OCI-LY7 (cell line): ENCODE results near the gene ADCY1. TPM values are rescaled to one million over a fixed set of nuclear protein-coding genes. Genes with fewer than 3 reads are reported as not detected.
A peak's percentile ranks its signal among the peaks of the same experiment; 100 is the strongest.
"Not testable (repeated sequence)": the region's sequence is repeated elsewhere in the genome, so short reads cannot be mapped to it uniquely, and the experiment has no call there.

Source experiments
- BruUV-seq: library from RNA; stranded (reverse); fragments of 400-500 nt; replicated peaks from 2 replicates; lab custom pipeline; 2021; lab: Mats Ljungman, UMichigan
- CTCF ChIA-PET: fragments of 300-600 bp; sonication (Branson Sonifier 250); formaldehyde crosslinking; loops from one replicate; lab custom pipeline; 2022; ENCODE audit warnings: antibody characterized with exemption; ENCODE audit not compliant: unreplicated experiment; lab: Charles Lee
- POLR2A ChIA-PET: fragments of 300-600 bp; sonication (Branson Sonifier 250); formaldehyde crosslinking; loops from one replicate; lab custom pipeline; 2022; ENCODE audit warnings: antibody characterized with exemption; lab: Charles Lee
- DNase-seq: peaks from one replicate; pipeline ENCODE4 v3.0.0-alpha.2; 2015; ENCODE audit warnings: low spot score
- H2AFZ ChIP-seq: fragments of 200-600 bp; sonication (generic), shearing (Covaris generic); 2 replicates; pipeline ENCODE4 v1.6.1; 2014; ENCODE audit warnings: mild to moderate bottlenecking, antibody characterized with exemption, low read length, moderate library complexity
- H3K27ac ChIP-seq: fragments of 200-600 bp; sonication (generic); 2 replicates; pipeline ENCODE4 v1.5.1; 2014; ENCODE audit warnings: mixed run types, low read depth, mild to moderate bottlenecking, moderate library complexity, low read length, inconsistent platforms; ENCODE audit not compliant: poor library complexity, severe bottlenecking
- H3K36me3 ChIP-seq: fragments of 200-600 bp; sonication (generic); 2 replicates; pipeline ENCODE4 v1.6.1; 2014; ENCODE audit warnings: mild to moderate bottlenecking, antibody characterized with exemption, low read length, moderate library complexity, mixed read lengths; ENCODE audit not compliant: insufficient read depth
- H3K4me1 ChIP-seq: fragments of 200-600 bp; sonication (generic); 2 replicates; pipeline ENCODE4 v1.5.1; 2014; ENCODE audit warnings: mild to moderate bottlenecking, low read length; ENCODE audit not compliant: insufficient read depth, poor library complexity, severe bottlenecking
- H3K4me2 ChIP-seq: fragments of 200-600 bp; sonication (generic); 2 replicates; pipeline ENCODE4 v1.6.1; 2014; ENCODE audit warnings: mild to moderate bottlenecking, low read length
- H3K4me3 ChIP-seq: fragments of 200-600 bp; sonication (generic); 2 replicates; pipeline ENCODE4 v1.5.1; 2014; ENCODE audit warnings: mild to moderate bottlenecking, low read depth, low read length; ENCODE audit not compliant: poor library complexity, severe bottlenecking
- H3K79me2 ChIP-seq: fragments of 200-600 bp; sonication (generic); 2 replicates; pipeline ENCODE4 v1.6.1; 2016; ENCODE audit warnings: low read depth, mild to moderate bottlenecking, low read length, moderate library complexity, mixed read lengths; ENCODE audit not compliant: insufficient read depth
- H3K9me2 ChIP-seq: fragments of 200-600 bp; sonication (generic); 2 replicates; pipeline ENCODE4 v1.6.1; 2016; ENCODE audit warnings: mild to moderate bottlenecking, low read length, mixed read lengths; ENCODE audit not compliant: insufficient read depth
- H3K9me3 ChIP-seq: fragments of 200-600 bp; sonication (generic); 2 replicates; pipeline ENCODE4 v1.6.1; 2014; ENCODE audit warnings: mild to moderate bottlenecking, mixed run types, low read length, mixed read lengths
- H4K20me1 ChIP-seq: fragments of 200-600 bp; sonication (generic); 2 replicates; pipeline ENCODE4 v1.6.1; 2014; ENCODE audit warnings: mild to moderate bottlenecking, antibody characterized with exemption, low read length, moderate library complexity, mixed read lengths; ENCODE audit not compliant: insufficient read depth
- intact Hi-C: fragments of 100-400 bp; cut with micrococcal nuclease; formaldehyde crosslinking; loops from one replicate; pipeline ENCODE4 v1.10.0; 2022; ENCODE audit not compliant: unreplicated experiment
- total RNA-seq, 2 experiments: library from RNA; depleted of rRNA in 1 of 2; stranded (reverse); fragments of >200 nt in 1 of 2; shearing (Covaris generic) in 1 of 2; gene quantifications; 2 replicates each; pipeline ENCODE4 v1.2.3, GENCODE V29; 2014 to 2022

Gene ADCY1
- total RNA-seq, 2 experiments from 2014 or later, result 0.13 TPM; not detected in 1

GRCh38 chr7:45761545-45762205, 187.5 kb downstream of the ADCY1 start:
- BruUV-seq, result not testable (repeated sequence)

GRCh38 chr7:45762225-45762994, 188.2 kb downstream of the ADCY1 start:
- H3K4me2 ChIP-seq, result 0 out of 2 replicates have a peak overlapping the region, but pooled peaks have one; percentile 1
- H4K20me1 ChIP-seq, DNase-seq, H2AFZ ChIP-seq, H3K9me3 ChIP-seq, BruUV-seq, POLR2A ChIA-PET, H3K4me3 ChIP-seq, H3K4me1 ChIP-seq, CTCF ChIA-PET, H3K27ac ChIP-seq, H3K9me2 ChIP-seq: not testable (repeated sequence)
- intact Hi-C loops, result loop anchor here (5.0 to 10.0 kb wide), 2 partner anchors 90 to 788 kb away; partner anchors contain the start of gene MYO1G
- H3K79me2 ChIP-seq, result peaks cover 11% of the 10 kb centered on the region; the same call in 1 of the 2 replicates
- H3K36me3 ChIP-seq, result peaks cover 15% of the 10 kb centered on the region; the same call in 1 of the 2 replicates

More at GRCh38 chr7:45761545-45762205, 187.5 kb downstream of the ADCY1 start:
- H3K4me2 ChIP-seq, H3K9me2 ChIP-seq, DNase-seq, POLR2A ChIA-PET, H2AFZ ChIP-seq, CTCF ChIA-PET, H3K27ac ChIP-seq, H3K9me3 ChIP-seq, H3K79me2 ChIP-seq, H3K4me1 ChIP-seq, H4K20me1 ChIP-seq, H3K4me3 ChIP-seq: not testable (repeated sequence)
- H3K36me3 ChIP-seq, result peaks cover 15% of the 10 kb centered on the region; the same call in 1 of the 2 replicates
- intact Hi-C loops, result loop anchor here (5.0 to 10.0 kb wide), 2 partner anchors 91 to 787 kb away; partner anchors contain the start of gene MYO1G

GRCh38 chr7:45768516-45769394, 194.6 kb downstream of the ADCY1 start:
- peak; percentile 99 for DNase-seq
- CTCF ChIA-PET, H3K9me2 ChIP-seq, H3K36me3 ChIP-seq, H3K9me3 ChIP-seq, H4K20me1 ChIP-seq: not testable (repeated sequence)
- intact Hi-C loops, result loop anchor here (5.0 to 10.0 kb wide), 2 partner anchors 74 to 794 kb away; partner anchors contain the start of gene MYO1G
- peaks cover 12% of the 10 kb centered on the region for H3K4me1 ChIP-seq
- H3K4me2 ChIP-seq, result peak overlapping the region; percentile 82
- peak overlapping the region; percentile 47 for H3K27ac ChIP-seq
- TSS peak; percentile 52 for BruUV-seq
- peaks cover 13% of the 10 kb centered on the region for H3K79me2 ChIP-seq
- H2AFZ ChIP-seq, result peak overlapping the region; percentile 80; the same call in 1 of the 2 replicates
- peak overlapping the region; percentile 87 for H3K4me3 ChIP-seq
- POLR2A ChIA-PET, result interaction anchor here (1.2 kb wide), 1 partner anchor 13 kb away, joined by 3 read pairs; no protein-coding TSS in a partner anchor

- Histone ChIP-seq H3K4me3 (peak overlapping the region; percentile 87), H3K27ac (peak overlapping the region; percentile 47), H2AFZ (peak overlapping the region; percentile 80; the same call in 1 of the 2 replicates), H3K4me1 (peaks cover 12% of the 10 kb centered on the region), H3K79me2 (peaks cover 13% of the 10 kb centered on the region), H3K4me2 (peak overlapping the region; percentile 82)
- DNase-seq, POLR2A ChIA-PET, H3K36me3 ChIP-seq, BruUV-seq, H4K20me1 ChIP-seq, H3K9me2 ChIP-seq, H3K9me3 ChIP-seq, CTCF ChIA-PET: not testable (repeated sequence)
- intact Hi-C loops, result loop anchor here (5.0 to 10.0 kb wide), 2 partner anchors 73 to 795 kb away; partner anchors contain the start of gene MYO1G
These were observed 195.5 kb downstream of the ADCY1 start for GRCh38 chr7:45769626-45770025.
